Parathyroid adenoma (tissue), 2 donors: ENCODE measurements around the gene ITLN1.
"Not testable (repeated sequence)": the region's sequence is repeated elsewhere in the genome, so short reads cannot be mapped to it uniquely, and the experiment has no call there.

Source experiments
- H2AFZ ChIP-seq: fragments of 300-600 bp; sonication (generic); one replicate; pipeline ENCODE4 v1.7.0; 2017; ENCODE audit warnings: antibody characterized with exemption, mild to moderate bottlenecking
- H3K27ac ChIP-seq: fragments of 300-600 bp; sonication (generic); one replicate; pipeline ENCODE4 v1.7.0; 2017
- H3K27me3 ChIP-seq: fragments of 300-600 bp; sonication (generic); one replicate; pipeline ENCODE4 v1.7.0; 2017; ENCODE audit warnings: low read length; ENCODE audit not compliant: control insufficient read depth, insufficient read depth
- H3K36me3 ChIP-seq: fragments of 300-600 bp; sonication (generic); one replicate; pipeline ENCODE4 v1.7.0; 2017; ENCODE audit warnings: low read length; ENCODE audit not compliant: control insufficient read depth, insufficient read depth
- H3K4me1 ChIP-seq: fragments of 300-600 bp; sonication (generic); one replicate; pipeline ENCODE4 v1.7.0; 2017; ENCODE audit warnings: control low read depth
- H3K4me2 ChIP-seq: fragments of 300-600 bp; sonication (generic); one replicate; pipeline ENCODE4 v1.7.0; 2017; ENCODE audit warnings: low read length
- H3K4me3 ChIP-seq: fragments of 300-600 bp; sonication (generic); one replicate; pipeline ENCODE4 v1.7.0; 2017; ENCODE audit warnings: low read depth, low read length
- H3K79me2 ChIP-seq: fragments of 300-600 bp; sonication (generic); one replicate; pipeline ENCODE4 v1.7.0; 2017; ENCODE audit warnings: control low read depth
- H3K9ac ChIP-seq: fragments of 300-600 bp; sonication (generic); one replicate; pipeline ENCODE4 v1.7.0; 2017; ENCODE audit warnings: mild to moderate bottlenecking
- H3K9me3 ChIP-seq: fragments of 300-600 bp; sonication (generic); one replicate; pipeline ENCODE4 v1.7.0; 2017; ENCODE audit warnings: low read length; ENCODE audit not compliant: control insufficient read depth
- TF ChIP-seq, protein P1 (sequence below): fragments of 300-600 bp; sonication (generic); IDR thresholded peaks from one replicate; pipeline ENCODE4 v1.7.0; 2017; ENCODE audit warnings: antibody characterized with exemption, mild to moderate bottlenecking
- donor health status: primary hyperparathyroidism.

The ITLN1 gene

DNA sequence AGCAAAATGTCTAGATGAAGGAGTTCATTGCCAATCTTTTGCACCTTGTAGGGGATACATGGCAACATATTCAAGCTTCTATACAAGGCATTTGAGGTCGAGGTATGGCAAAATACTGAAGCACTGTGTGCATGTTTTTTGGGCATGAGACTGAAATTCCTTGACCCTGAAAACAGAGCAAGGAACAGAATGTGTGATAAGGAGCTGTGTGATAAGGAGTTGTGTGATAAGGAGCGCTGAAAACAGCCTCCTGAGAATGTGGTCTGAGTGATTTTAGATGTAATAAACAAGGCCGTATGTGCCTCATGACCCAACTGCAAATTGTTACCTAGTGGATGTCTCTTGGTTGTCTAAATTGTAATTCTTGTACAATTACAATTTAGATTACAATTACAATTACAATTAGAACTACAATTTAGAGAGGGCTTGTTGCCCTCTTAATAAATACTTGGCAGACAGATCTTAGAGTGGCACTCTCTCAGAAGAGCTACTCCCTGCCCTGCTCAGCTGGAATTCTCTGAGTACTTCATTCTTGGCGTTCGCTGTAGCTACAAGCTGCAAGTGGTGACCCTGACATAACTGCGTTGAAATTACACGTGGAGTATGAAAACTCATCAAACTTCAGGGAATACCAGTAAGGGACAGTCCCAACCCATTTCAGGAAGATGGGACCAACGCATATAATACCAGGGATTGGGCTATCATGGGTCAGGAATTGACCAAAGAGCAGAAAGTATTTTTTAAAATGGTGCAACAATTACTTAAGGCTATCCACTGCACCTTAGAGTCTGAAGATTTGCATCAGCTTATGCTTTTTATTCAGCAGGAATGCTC lies 20.0 kb upstream of the ITLN1 start:
- Histone ChIP-seq H3K36me3 (no peaks in the 10 kb centered on the region), H2AFZ (no peak overlapping the region), H3K27ac (no peak overlapping the region), H3K4me1 (no peaks in the 10 kb centered on the region), H3K9ac (no peak overlapping the region), H3K79me2 (no peaks in the 10 kb centered on the region), H3K27me3 (no peaks in the 10 kb centered on the region), H3K4me3 (no peak overlapping the region), H3K4me2 (no peak overlapping the region), H3K9me3 (no peaks in the 10 kb centered on the region)
- TF ChIP-seq, protein P1, sequence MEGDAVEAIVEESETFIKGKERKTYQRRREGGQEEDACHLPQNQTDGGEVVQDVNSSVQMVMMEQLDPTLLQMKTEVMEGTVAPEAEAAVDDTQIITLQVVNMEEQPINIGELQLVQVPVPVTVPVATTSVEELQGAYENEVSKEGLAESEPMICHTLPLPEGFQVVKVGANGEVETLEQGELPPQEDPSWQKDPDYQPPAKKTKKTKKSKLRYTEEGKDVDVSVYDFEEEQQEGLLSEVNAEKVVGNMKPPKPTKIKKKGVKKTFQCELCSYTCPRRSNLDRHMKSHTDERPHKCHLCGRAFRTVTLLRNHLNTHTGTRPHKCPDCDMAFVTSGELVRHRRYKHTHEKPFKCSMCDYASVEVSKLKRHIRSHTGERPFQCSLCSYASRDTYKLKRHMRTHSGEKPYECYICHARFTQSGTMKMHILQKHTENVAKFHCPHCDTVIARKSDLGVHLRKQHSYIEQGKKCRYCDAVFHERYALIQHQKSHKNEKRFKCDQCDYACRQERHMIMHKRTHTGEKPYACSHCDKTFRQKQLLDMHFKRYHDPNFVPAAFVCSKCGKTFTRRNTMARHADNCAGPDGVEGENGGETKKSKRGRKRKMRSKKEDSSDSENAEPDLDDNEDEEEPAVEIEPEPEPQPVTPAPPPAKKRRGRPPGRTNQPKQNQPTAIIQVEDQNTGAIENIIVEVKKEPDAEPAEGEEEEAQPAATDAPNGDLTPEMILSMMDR: no peak

DNA sequence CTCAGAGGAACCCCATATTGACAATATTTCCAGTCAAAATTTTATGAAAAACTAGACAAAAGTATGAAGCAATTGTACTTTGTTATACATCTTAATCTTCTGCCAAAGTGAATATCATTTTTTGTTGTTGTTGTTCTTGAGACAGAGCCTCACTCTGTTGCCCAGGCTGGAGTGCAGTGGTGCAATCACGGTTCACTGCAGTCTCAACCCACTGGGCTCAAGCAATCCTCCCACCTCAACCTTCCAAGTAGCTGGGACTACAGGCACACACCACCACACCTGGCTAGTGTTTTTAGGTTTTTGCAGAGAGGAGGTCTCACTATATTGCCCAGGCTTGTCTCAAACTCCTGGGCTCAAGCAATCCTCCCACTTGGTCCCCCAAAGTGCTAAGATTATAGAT lies 17.3 kb upstream of the ITLN1 start:
- not testable (repeated sequence) for H3K27ac ChIP-seq, H3K9me3 ChIP-seq, H3K4me2 ChIP-seq, H3K9ac ChIP-seq, H2AFZ ChIP-seq, H3K4me3 ChIP-seq, H3K4me1 ChIP-seq, H3K79me2 ChIP-seq, H3K36me3 ChIP-seq, H3K27me3 ChIP-seq

DNA sequence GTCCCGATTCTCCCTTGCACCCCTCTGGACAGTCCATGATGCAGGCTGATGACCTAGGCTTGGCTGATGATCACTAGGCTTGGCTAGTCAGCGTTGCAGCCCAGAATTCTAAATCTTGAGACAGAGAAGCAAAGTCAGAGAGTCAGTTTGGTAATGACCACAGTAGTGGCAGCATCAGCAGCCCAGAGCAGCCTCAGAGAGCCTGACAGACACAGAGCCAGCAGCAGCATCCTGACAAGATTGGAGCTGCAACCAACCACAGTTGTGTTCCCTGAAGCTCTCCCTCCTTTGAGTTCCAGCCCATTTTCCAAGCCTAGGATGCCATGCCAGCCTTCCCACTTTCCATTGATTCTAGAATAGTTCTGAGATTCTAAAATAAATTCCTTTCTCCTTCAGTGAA lies 16.8 kb upstream of the ITLN1 start:
- Histone ChIP-seq H3K27me3 (no peaks in the 10 kb centered on the region), H3K4me2 (no peak overlapping the region), H3K9ac (no peak overlapping the region), H2AFZ (no peak overlapping the region), H3K36me3 (no peaks in the 10 kb centered on the region), H3K4me3 (no peak overlapping the region), H3K79me2 (no peaks in the 10 kb centered on the region), H3K4me1 (no peaks in the 10 kb centered on the region), H3K27ac (no peak overlapping the region), H3K9me3 (no peaks in the 10 kb centered on the region)
- TF ChIP-seq, protein P1: no peak

DNA sequence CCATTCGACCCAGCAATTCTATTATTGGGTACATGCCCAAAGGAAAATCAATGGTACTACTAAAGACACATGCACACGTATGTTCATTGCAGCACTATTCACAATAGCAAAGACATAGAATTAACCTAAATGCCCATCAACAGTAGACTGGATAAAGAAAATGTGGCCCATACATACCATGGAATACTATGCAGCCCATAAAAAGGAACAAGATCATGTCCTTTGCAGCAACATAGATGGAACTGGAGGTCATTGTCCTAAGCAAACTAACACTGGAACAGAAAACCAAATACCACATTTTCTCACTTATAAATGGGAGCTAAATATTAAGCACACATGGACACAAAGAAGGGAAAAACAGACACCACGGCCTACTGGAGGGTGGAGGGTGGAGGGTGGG lies 15.7 kb upstream of the ITLN1 start:
- not testable (repeated sequence) for H3K9me3 ChIP-seq, H3K4me1 ChIP-seq, H3K79me2 ChIP-seq, H3K36me3 ChIP-seq, H3K9ac ChIP-seq, H3K27ac ChIP-seq, H2AFZ ChIP-seq, H3K4me2 ChIP-seq, H3K4me3 ChIP-seq, H3K27me3 ChIP-seq

DNA sequence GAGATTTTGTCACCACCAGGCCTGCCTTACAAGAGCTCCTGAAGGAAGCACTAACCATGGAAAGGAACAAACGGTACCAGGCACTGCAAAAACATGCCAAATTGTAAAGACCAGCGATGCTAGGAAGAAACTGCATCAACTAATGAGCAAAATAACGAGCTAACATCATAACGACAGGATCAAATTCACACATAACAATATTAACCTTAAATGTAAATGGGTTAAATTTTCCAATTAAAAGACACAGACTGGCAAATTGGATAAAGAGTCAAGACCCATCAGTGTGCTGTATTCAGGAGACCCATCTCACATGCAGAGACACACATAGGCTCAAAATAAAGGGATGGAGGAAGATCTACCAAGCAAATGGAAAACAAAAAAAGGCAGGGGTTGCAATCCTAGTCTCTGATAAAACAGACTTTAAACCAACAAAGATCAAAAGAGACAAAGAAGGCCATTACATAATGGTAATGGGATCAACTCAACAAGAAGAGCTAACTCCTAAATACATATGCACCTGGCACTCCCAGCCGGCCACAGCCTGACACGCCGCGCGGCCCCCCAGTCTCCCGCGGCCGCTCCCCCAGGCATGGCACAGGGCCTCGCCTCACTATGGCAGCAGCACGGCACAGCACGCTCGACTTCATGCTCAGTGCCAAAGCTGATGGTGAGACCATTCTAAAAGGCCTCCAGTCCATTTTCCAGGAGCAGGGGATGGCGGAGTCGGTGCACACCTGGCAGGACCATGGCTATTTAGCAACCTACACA lies 9.6 kb upstream of the ITLN1 start:
- H3K27ac ChIP-seq, H3K4me2 ChIP-seq, H3K9ac ChIP-seq, H3K36me3 ChIP-seq, H3K27me3 ChIP-seq, H3K79me2 ChIP-seq, H3K4me3 ChIP-seq, H2AFZ ChIP-seq, H3K4me1 ChIP-seq, H3K9me3 ChIP-seq: not testable (repeated sequence)

DNA sequence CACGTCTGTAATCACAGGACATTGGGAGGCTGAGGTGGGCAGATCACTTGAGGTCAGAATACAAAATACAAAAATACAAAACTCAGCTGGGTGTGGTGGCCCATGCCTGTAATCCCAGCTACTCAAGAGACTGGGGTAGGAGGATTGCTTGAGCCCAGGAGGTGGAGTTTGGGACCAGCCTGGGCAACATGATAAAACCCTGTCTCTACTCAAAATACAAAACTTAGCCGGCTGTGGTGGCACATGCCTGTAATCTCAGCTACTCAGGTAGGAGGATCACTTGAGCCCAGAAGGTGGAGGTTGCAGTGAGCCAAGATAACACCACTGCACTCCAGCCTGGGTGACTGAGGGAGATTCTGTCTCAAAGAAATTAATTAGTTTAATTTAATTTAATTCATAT lies 6.5 kb upstream of the ITLN1 start:
- H3K4me2 ChIP-seq: no peak overlapping the region
- no peaks in the 10 kb centered on the region for H3K27me3 ChIP-seq
- no peaks in the 10 kb centered on the region for H3K4me1 ChIP-seq
- H2AFZ ChIP-seq: no peak overlapping the region
- H3K9ac ChIP-seq: no peak overlapping the region
- no peaks in the 10 kb centered on the region for H3K79me2 ChIP-seq
- TF ChIP-seq, protein P1: no peak
- H3K27ac ChIP-seq: no peak overlapping the region
- no peaks in the 10 kb centered on the region for H3K36me3 ChIP-seq
- H3K4me3 ChIP-seq: no peak overlapping the region
- no peaks in the 10 kb centered on the region for H3K9me3 ChIP-seq
